ENCODE data around the gene KIF16B.

- TF ChIP-seq, protein P1, sequence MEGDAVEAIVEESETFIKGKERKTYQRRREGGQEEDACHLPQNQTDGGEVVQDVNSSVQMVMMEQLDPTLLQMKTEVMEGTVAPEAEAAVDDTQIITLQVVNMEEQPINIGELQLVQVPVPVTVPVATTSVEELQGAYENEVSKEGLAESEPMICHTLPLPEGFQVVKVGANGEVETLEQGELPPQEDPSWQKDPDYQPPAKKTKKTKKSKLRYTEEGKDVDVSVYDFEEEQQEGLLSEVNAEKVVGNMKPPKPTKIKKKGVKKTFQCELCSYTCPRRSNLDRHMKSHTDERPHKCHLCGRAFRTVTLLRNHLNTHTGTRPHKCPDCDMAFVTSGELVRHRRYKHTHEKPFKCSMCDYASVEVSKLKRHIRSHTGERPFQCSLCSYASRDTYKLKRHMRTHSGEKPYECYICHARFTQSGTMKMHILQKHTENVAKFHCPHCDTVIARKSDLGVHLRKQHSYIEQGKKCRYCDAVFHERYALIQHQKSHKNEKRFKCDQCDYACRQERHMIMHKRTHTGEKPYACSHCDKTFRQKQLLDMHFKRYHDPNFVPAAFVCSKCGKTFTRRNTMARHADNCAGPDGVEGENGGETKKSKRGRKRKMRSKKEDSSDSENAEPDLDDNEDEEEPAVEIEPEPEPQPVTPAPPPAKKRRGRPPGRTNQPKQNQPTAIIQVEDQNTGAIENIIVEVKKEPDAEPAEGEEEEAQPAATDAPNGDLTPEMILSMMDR (IDR thresholded peaks at IDR 0.05) = no peak
- no peak for TF ChIP-seq POLR2AphosphoS5 (IDR thresholded peaks at IDR 0.05)
- TF ChIP-seq POLR2A (IDR thresholded peaks at IDR 0.05) = no peak
- TF ChIP-seq EP300 (IDR thresholded peaks at IDR 0.05) = no peak
These were observed 32.0 kb downstream of the KIF16B start for GRCh38 chr20:16541226-16541625.

All from sigmoid colon (tissue), 4 donors.